GM12878 (cell line): ENCODE measurements around the gene OLA1. TPM values are rescaled to one million over a fixed set of nuclear protein-coding genes. Genes with fewer than 3 reads are reported as not detected.

ENCODE experiments used
- EGR1 ChIP-seq, 2 experiments: IDR thresholded peaks; 1 replicate in 1 of 2; 2 replicates in 1 of 2; pipeline ENCODE4 v1.6.1; 2011 to 2012; ENCODE audit warnings: low read depth in 2 of 2, low read length in 2 of 2, borderline replicate concordance in 1 of 2, mild to moderate bottlenecking in 1 of 2, moderate library complexity in 1 of 2
- IKZF2 ChIP-seq, 2 experiments: fragments of 450-650 bp; IDR thresholded peaks; 2 replicates each; pipeline ENCODE4 v1.6.1; 2017; ENCODE audit warnings: mild to moderate bottlenecking in 2 of 2, moderate library complexity in 2 of 2
- MTA3 ChIP-seq: IDR thresholded peaks from 2 replicates; pipeline ENCODE4 v1.6.1; 2012; ENCODE audit warnings: low read length, inconsistent platforms, borderline replicate concordance
- NBN ChIP-seq: fragments of 450-650 bp; IDR thresholded peaks from 2 replicates; pipeline ENCODE4 v1.6.1; 2016
- RUNX3 ChIP-seq: IDR thresholded peaks from 2 replicates; pipeline ENCODE4 v1.6.1; 2012; ENCODE audit warnings: low read length, inconsistent platforms
- ZBTB11 ChIP-seq: fragments of 450-650 bp; formaldehyde crosslinking; IDR thresholded peaks from 2 replicates; pipeline ENCODE4 v1.5.0; 2022; ENCODE audit warnings: mild to moderate bottlenecking, missing genetic modification characterization
- ZNF384 ChIP-seq: IDR thresholded peaks from 2 replicates; pipeline ENCODE4 v1.6.1; 2012; ENCODE audit warnings: low read depth, mild to moderate bottlenecking, low read length, improper control_type of control experiment, borderline replicate concordance
- polyA plus RNA-seq, 11 experiments: library from polyadenylated mRNA; depleted of rRNA in 4 of 11; unstranded in 6 of 11; stranded (reverse) in 5 of 11; fragments of >200 nt; fragmentation: Nextera tagmentation in 4 of 11; fragmentation: Illumina TruSeq in 1 of 11; extraction: Ambion mirVana in 4 of 11; extraction: Trizol in 1 of 11; gene quantifications; 1 replicate in 1 of 11; 2 replicates in 10 of 11; pipeline versions ENCODE4 v1.2.1 to v1.2.3, GENCODE V29; 2011 to 2016; ENCODE audit warnings: inconsistent platforms in 2 of 11, missing spikeins in 2 of 11, low read depth in 1 of 11
- total RNA-seq, 4 experiments: library from RNA; depleted of rRNA in 3 of 4; stranded (reverse); fragments of >200 nt in 3 of 4; fragmentation: Illumina TruSeq in 1 of 4; extraction: Trizol in 1 of 4; gene quantifications; 2 replicates each; pipeline versions ENCODE4 v1.2.1 to v1.2.3, GENCODE V29; 2013 to 2021
- TF ChIP-seq, protein P1 (sequence below): IDR thresholded peaks from 2 replicates; pipeline ENCODE4 v1.6.1; 2012; ENCODE audit warnings: low read depth, low read length, improper control_type of control experiment

The OLA1 gene
- total and polyA plus RNA-seq, 10 of the 15 experiments (the other 5 are each of a cell fraction or from before 2014, with no cell fraction given) = 107 to 238 (median 142) TPM

DNA sequence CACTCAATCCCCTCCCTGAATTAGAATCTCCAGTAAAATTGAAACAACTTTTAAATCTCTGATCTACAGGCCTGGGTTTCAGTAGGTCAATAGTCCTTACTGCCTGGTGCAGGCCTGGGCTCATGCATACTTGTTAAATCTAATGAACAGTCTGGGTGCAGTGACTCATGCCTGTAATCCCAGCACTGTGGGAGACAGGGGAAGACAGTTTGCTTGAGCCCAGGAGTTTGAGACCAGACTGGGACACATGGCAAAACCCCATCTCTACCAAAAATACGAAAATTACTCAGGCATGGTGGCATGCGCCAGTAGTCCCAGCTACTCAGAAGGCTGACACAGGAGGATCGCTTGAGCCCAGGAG, 188.5 kb downstream of the OLA1 start (continued):
- TF ChIP-seq ZBTB11 (CRISPR knock-in tag) = no peak
- TF ChIP-seq ZNF384 = no peak
- TF ChIP-seq RUNX3 = no peak
- no peak for TF ChIP-seq IKZF2 (IDR thresholded peaks at IDR 0.05)
- TF ChIP-seq NBN = no peak
- TF ChIP-seq EGR1 (IDR thresholded peaks at IDR 0.05; ENCODE audit: borderline replicate concordance in 1 of 2, low read depth in 2 of 2, low read length in 2 of 2) = no peak
- TF ChIP-seq MTA3 = no peak
- TF ChIP-seq, protein P1, sequence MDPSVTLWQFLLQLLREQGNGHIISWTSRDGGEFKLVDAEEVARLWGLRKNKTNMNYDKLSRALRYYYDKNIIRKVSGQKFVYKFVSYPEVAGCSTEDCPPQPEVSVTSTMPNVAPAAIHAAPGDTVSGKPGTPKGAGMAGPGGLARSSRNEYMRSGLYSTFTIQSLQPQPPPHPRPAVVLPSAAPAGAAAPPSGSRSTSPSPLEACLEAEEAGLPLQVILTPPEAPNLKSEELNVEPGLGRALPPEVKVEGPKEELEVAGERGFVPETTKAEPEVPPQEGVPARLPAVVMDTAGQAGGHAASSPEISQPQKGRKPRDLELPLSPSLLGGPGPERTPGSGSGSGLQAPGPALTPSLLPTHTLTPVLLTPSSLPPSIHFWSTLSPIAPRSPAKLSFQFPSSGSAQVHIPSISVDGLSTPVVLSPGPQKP = no peak
